Subcutaneous adipose tissue (tissue), 4 donors: ENCODE results near the gene PRKAG2. TPM values are rescaled to one million over a fixed set of nuclear protein-coding genes. Genes with fewer than 3 reads are reported as not detected.

Source experiments
- CTCF ChIP-seq: fragments of 450-650 bp; IDR thresholded peaks from one replicate; pipeline ENCODE4 v1.5.1; 2016; ENCODE audit warnings: low read depth, mild to moderate bottlenecking, control low read depth, antibody characterized with exemption, moderate library complexity
- total RNA-seq, 4 donors: library from RNA; depleted of rRNA; stranded (reverse); fragments of >200 nt; gene quantifications; one replicate each; pipeline ENCODE4 v1.1.0, GENCODE V29; 2016

Gene PRKAG2
- total RNA-seq, 4 donors from 2014 or later, result 47.1 to 77.6 (median 67.6) TPM

GRCh38 chr7:151905353-151905752 lies 28.4 kb upstream of the PRKAG2 start:
- TF ChIP-seq CTCF, result no peak

- no peak for TF ChIP-seq CTCF
Observed at GRCh38 chr7:151904270-151904669, 27.4 kb upstream of the PRKAG2 start.

GRCh38 chr7:151903249-151904032 lies 26.5 kb upstream of the PRKAG2 start:
- no peak for TF ChIP-seq CTCF

GRCh38 chr7:151902311-151902710 lies 25.4 kb upstream of the PRKAG2 start:
- TF ChIP-seq CTCF, result no peak

- no peak for TF ChIP-seq CTCF
Observed at GRCh38 chr7:151901828-151902227, 24.9 kb upstream of the PRKAG2 start.

- no peak for TF ChIP-seq CTCF
Observed at GRCh38 chr7:151900986-151901621, 24.2 kb upstream of the PRKAG2 start.

- no peak for TF ChIP-seq CTCF
Observed at GRCh38 chr7:151900591-151900985, 23.7 kb upstream of the PRKAG2 start.
